HepG2 (cell line): Measurements from ENCODE around the gene UCP3. TPM values are rescaled to one million over a fixed set of nuclear protein-coding genes. Genes with fewer than 3 reads are reported as not detected.

ENCODE experiments used
- ADNP ChIP-seq: sonication (generic); formaldehyde crosslinking; IDR thresholded peaks from 2 replicates; pipeline ENCODE4 v1.4.0; 2020; ENCODE audit warnings: missing genetic modification reagents
- AGO2 ChIP-seq: fragments of 200-400 bp; formaldehyde crosslinking; optimal IDR thresholded peaks from 2 replicates; pipeline ENCODE3; 2017; ENCODE audit warnings: mild to moderate bottlenecking, low read depth, low read length, moderate library complexity
- EP300 ChIP-seq, 3 experiments: sonication (generic) in 1 of 3; formaldehyde crosslinking in 1 of 3; IDR thresholded peaks; 2 replicates each; pipeline versions ENCODE4 v1.5.1 to v1.6.1; 2011 to 2020; ENCODE audit warnings: low read depth in 2 of 3, low read length in 2 of 3, borderline replicate concordance in 1 of 3, improper control_type of control experiment in 1 of 3, mild to moderate bottlenecking in 1 of 3, missing genetic modification reagents in 1 of 3, moderate library complexity in 1 of 3
- EZH2 ChIP-seq: conservative IDR thresholded peaks from 2 replicates; pipeline ENCODE4 v1.6.1; 2012; ENCODE audit warnings: mild to moderate bottlenecking, low read depth, low read length, moderate library complexity
- FOXK2 ChIP-seq: fragments of 450-650 bp; IDR thresholded peaks from 2 replicates; pipeline ENCODE4 v1.6.1; 2016
- KAT7 ChIP-seq: IDR thresholded peaks from 2 replicates; pipeline ENCODE4 v1.6.1; 2018; ENCODE audit warnings: borderline replicate concordance, missing compliant biosample characterization
- MEF2D ChIP-seq: sonication (generic); formaldehyde crosslinking; IDR thresholded peaks from 2 replicates; pipeline ENCODE4 v1.5.1; 2020; ENCODE audit warnings: mild to moderate bottlenecking, missing genetic modification reagents
- NFYB ChIP-seq: sonication (generic); formaldehyde crosslinking; IDR thresholded peaks from 2 replicates; pipeline ENCODE4 v1.4.0; 2020; ENCODE audit warnings: missing genetic modification reagents
- NR2F1 ChIP-seq, 2 experiments: fragments of 450-650 bp in 1 of 2; formaldehyde crosslinking in 1 of 2; IDR thresholded peaks; 2 replicates each; pipeline versions ENCODE4 v1.5.0 to v1.6.1; 2016 to 2020; ENCODE audit warnings: mild to moderate bottlenecking in 1 of 2, missing compliant biosample characterization in 1 of 2, missing genetic modification reagents in 1 of 2, moderate library complexity in 1 of 2
- RBM22 ChIP-seq: fragments of 200-400 bp; formaldehyde crosslinking; optimal IDR thresholded peaks from 2 replicates; pipeline ENCODE3; 2017; ENCODE audit warnings: mild to moderate bottlenecking, low read length, moderate library complexity
- RNF219 ChIP-seq: sonication (generic); formaldehyde crosslinking; IDR thresholded peaks from 2 replicates; pipeline ENCODE4 v1.5.0; 2020; ENCODE audit warnings: mild to moderate bottlenecking, missing genetic modification reagents
- SKI ChIP-seq: fragments of 450-650 bp; IDR thresholded peaks from one replicate; pipeline ENCODE4 v1.6.1; 2018; ENCODE audit warnings: mild to moderate bottlenecking; ENCODE audit not compliant: partially characterized antibody
- SP2 ChIP-seq: sonication (generic); formaldehyde crosslinking; IDR thresholded peaks from 2 replicates; pipeline ENCODE4 v1.5.1; 2020; ENCODE audit warnings: mild to moderate bottlenecking, missing genetic modification reagents
- STAT6 ChIP-seq: sonication (generic); formaldehyde crosslinking; IDR thresholded peaks from 2 replicates; pipeline ENCODE4 v1.4.0; 2020; ENCODE audit warnings: missing genetic modification reagents, mild to moderate bottlenecking, borderline replicate concordance
- ZMAT3 ChIP-seq: sonication (generic); formaldehyde crosslinking; conservative IDR thresholded peaks from 2 replicates; pipeline ENCODE4 v1.7.0; 2021; ENCODE audit warnings: missing genetic modification reagents
- ZNF205 ChIP-seq: IDR thresholded peaks from 2 replicates; pipeline ENCODE4 v1.6.1; 2018; ENCODE audit warnings: missing biosample characterization, missing genetic modification reagents
- ZNF362 ChIP-seq: sonication (generic); formaldehyde crosslinking; IDR thresholded peaks from 2 replicates; pipeline ENCODE4 v1.4.0; 2020; ENCODE audit warnings: missing genetic modification reagents, mild to moderate bottlenecking, borderline replicate concordance
- ZNF44 ChIP-seq: sonication (generic); formaldehyde crosslinking; IDR thresholded peaks from 2 replicates; pipeline ENCODE4 v1.5.1; 2020; ENCODE audit warnings: mild to moderate bottlenecking, missing genetic modification reagents
- ZNF556 ChIP-seq: sonication (generic); formaldehyde crosslinking; IDR thresholded peaks from 2 replicates; pipeline ENCODE4 v1.4.0; 2020; ENCODE audit warnings: mild to moderate bottlenecking, missing genetic modification reagents, borderline replicate concordance
- ZNF564 ChIP-seq: sonication (generic); formaldehyde crosslinking; IDR thresholded peaks from 2 replicates; pipeline ENCODE4 v1.8.1; 2023; ENCODE audit warnings: mild to moderate bottlenecking, missing genetic modification reagents
- ZNF615 ChIP-seq: sonication (generic); formaldehyde crosslinking; IDR thresholded peaks from 2 replicates; pipeline ENCODE4 v1.5.0; 2020; ENCODE audit warnings: mild to moderate bottlenecking, missing genetic modification reagents, borderline replicate concordance
- polyA plus RNA-seq, 8 experiments: library from polyadenylated mRNA; depleted of rRNA in 3 of 8; stranded (reverse) in 7 of 8; unstranded in 1 of 8; fragments of >200 nt; fragmentation: Illumina TruSeq in 4 of 8; extraction: Trizol in 4 of 8; gene quantifications; 2 replicates each; pipeline versions ENCODE4 v1.2.1 to v1.2.3, GENCODE V29; 2011 to 2016; ENCODE audit warnings: low read depth in 4 of 8, missing spikeins in 1 of 8, mixed read lengths in 1 of 8; ENCODE audit not compliant: insufficient read depth in 1 of 8
- total RNA-seq, 5 experiments: library from RNA; depleted of rRNA; stranded (reverse); fragments of >200 nt; fragmentation: Illumina TruSeq; extraction: Trizol; gene quantifications; 2 replicates each; pipeline ENCODE4 v1.2.3, GENCODE V29; 2016; ENCODE audit warnings: low read depth in 1 of 5

The UCP3 gene
- total and polyA plus RNA-seq, 2 of the 13 experiments (the other 11 are each of a cell fraction or from before 2014, with no cell fraction given) = 0.37 TPM; not detected in 1

- TF ChIP-seq ZNF362 (CRISPR knock-in tag) = peak; percentile 11; the same call in 1 of the 2 replicates
- TF ChIP-seq RNF219 (CRISPR knock-in tag) = peak; percentile 81; the same call in 1 of the 2 replicates
- 0 out of 4 replicates have a peak, but pooled peaks of 1 of the 2 experiments have one; percentile 17 for TF ChIP-seq EP300 (IDR thresholded peaks at IDR 0.05; ENCODE audit: low read depth in 2 of 2, low read length in 2 of 2)
- TF ChIP-seq EP300 (CRISPR knock-in tag; IDR thresholded peaks at IDR 0.05; ENCODE audit: borderline replicate concordance) = no peak
- peak; percentile 96 for TF ChIP-seq NFYB (CRISPR knock-in tag)
- TF ChIP-seq NR2F1 (CRISPR knock-in tag; IDR thresholded peaks at IDR 0.05) = peak in 1 of 2 experiments; percentile 13; a peak in 1 of 4 replicates
- peak; percentile 86 for TF ChIP-seq SP2
- peak; percentile 29 for TF ChIP-seq RBM22
- TF ChIP-seq ZNF615 (CRISPR knock-in tag) = no peak
- TF ChIP-seq KAT7 = no peak
- no peak for TF ChIP-seq FOXK2
- no peak for TF ChIP-seq ZMAT3 (CRISPR knock-in tag)
- TF ChIP-seq ZNF564 = peak; percentile 12; the same call in 1 of the 2 replicates
- peak; percentile 81 for TF ChIP-seq MEF2D (CRISPR knock-in tag)
- peak; percentile 96 for TF ChIP-seq ZNF44
- peak; percentile 65; the same call in 1 of the 2 replicates for TF ChIP-seq ZNF205 (CRISPR knock-in tag)
- no peak for TF ChIP-seq STAT6 (CRISPR knock-in tag)
- peak; percentile 85; the same call in 1 of the 2 replicates for TF ChIP-seq ZNF556
- TF ChIP-seq AGO2 = no peak
- TF ChIP-seq ADNP (CRISPR knock-in tag) = no peak
- no peak for TF ChIP-seq SKI
- TF ChIP-seq EZH2 = no peak
Measured at GRCh38 chr11:73982990-73983740, 25.7 kb downstream of the UCP3 start (continued).
